ENCODE results near the gene GIPC1.
A peak's percentile ranks its signal among the peaks of the same experiment; 100 is the strongest.

GIPC1 gene

DNA sequence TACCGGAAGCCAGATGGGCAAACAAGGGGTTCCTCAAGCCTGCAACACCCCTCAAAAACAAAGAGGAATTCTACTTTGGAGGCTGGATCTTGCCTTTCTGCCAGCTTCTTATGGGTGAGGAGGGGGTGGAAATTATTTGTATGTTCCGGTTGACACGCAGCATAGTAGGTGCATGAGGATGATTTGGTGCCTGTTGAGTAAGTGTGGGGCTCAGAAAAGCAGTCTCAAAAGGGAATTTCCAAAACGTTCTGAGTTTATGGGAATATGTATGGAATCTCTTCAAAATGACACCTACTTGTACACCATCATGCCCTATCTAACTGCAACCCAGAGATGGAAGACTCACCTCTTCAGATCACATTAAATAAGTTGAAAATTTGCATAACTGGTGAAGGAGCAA is 30.5 kb upstream of the GIPC1 start:
- no peak overlapping the region for H3K27ac ChIP-seq

DNA sequence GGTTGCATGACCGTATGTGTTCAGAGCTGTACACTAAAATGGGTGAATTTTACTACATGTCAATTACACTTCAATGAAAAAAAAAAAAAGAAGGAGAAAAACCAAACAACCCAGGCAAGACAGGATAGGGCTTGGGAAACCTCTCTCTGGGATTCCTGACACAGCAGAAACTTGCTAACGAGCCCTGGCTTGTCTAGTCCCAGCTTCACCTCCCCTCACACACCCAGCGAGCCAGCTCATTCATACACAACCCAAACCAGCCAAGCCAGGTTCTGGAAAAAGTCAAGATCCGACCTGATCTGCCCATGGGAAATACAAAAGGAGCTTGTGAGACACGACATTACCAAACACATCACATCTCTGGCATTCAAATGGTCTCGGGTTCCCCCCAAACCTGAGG is 29.8 kb upstream of the GIPC1 start:
- H3K27ac ChIP-seq, result no peak overlapping the region

More for the DNA sequence above, 30.5 kb upstream of the GIPC1 start:
- TF ChIP-seq ZFX (IDR thresholded peaks at IDR 0.05; ENCODE audit: borderline replicate concordance), result no peak
- TF ChIP-seq, protein P1, sequence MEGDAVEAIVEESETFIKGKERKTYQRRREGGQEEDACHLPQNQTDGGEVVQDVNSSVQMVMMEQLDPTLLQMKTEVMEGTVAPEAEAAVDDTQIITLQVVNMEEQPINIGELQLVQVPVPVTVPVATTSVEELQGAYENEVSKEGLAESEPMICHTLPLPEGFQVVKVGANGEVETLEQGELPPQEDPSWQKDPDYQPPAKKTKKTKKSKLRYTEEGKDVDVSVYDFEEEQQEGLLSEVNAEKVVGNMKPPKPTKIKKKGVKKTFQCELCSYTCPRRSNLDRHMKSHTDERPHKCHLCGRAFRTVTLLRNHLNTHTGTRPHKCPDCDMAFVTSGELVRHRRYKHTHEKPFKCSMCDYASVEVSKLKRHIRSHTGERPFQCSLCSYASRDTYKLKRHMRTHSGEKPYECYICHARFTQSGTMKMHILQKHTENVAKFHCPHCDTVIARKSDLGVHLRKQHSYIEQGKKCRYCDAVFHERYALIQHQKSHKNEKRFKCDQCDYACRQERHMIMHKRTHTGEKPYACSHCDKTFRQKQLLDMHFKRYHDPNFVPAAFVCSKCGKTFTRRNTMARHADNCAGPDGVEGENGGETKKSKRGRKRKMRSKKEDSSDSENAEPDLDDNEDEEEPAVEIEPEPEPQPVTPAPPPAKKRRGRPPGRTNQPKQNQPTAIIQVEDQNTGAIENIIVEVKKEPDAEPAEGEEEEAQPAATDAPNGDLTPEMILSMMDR (IDR thresholded peaks at IDR 0.05), result no peak

DNA sequence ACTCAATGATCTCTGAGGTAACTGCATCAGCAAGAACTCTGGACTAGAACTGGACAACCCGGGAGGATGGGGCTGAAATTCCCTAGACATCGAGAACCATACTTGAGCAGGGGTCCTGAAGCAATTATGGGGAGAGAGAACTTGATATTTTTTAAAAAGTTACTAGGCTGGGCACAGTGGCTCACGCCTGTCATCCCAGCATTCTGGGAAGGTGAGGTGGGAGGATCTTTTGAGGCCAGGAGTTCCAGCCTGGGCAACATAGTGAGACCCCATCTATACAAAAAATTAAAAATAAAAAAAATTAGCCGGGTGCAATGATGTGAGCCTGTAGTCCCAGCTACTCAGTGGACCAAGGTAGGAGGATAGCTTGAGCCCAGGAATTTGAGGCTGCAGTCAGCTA is 24.6 kb upstream of the GIPC1 start:
- TF ChIP-seq ZFX (IDR thresholded peaks at IDR 0.05; ENCODE audit: borderline replicate concordance), result no peak
- TF ChIP-seq, protein P1 (IDR thresholded peaks at IDR 0.05), result no peak
- H3K27ac ChIP-seq, result peak overlapping the region; percentile 92

More for the DNA sequence above, 29.8 kb upstream of the GIPC1 start:
- TF ChIP-seq ZFX (IDR thresholded peaks at IDR 0.05; ENCODE audit: borderline replicate concordance), result no peak
- TF ChIP-seq, protein P1 (IDR thresholded peaks at IDR 0.05), result no peak

DNA sequence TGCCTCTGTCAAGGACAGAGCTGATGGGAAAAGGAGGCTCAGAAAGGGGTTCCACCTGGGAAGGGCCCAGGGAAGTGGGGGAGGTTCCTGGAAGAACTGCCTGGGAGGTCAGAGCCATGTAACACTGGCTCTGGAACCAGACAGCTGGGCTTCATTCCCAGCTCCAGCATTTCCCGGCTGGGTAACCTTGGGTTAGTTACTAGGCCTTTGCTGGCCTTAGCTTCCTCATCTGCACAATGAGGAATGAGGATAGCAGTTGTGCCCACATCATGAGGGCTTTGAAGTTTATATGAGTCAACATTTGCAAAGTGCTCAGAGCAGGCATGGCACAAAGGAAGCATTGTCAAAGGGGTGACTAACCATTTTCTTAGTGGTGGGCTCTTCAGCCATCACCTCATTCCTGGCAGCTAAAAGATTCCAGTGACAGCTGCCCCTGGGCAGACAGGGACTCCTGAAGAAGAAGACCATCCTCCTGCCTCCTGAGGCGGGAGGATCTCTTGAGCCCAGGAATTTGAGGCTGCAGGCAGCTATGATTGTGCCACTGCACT is 24.0 kb upstream of the GIPC1 start:
- H3K27ac ChIP-seq, result peak overlapping the region; percentile 92
- no peak for TF ChIP-seq ZFX (IDR thresholded peaks at IDR 0.05; ENCODE audit: borderline replicate concordance)
- TF ChIP-seq, protein P1 (IDR thresholded peaks at IDR 0.05), result no peak

DNA sequence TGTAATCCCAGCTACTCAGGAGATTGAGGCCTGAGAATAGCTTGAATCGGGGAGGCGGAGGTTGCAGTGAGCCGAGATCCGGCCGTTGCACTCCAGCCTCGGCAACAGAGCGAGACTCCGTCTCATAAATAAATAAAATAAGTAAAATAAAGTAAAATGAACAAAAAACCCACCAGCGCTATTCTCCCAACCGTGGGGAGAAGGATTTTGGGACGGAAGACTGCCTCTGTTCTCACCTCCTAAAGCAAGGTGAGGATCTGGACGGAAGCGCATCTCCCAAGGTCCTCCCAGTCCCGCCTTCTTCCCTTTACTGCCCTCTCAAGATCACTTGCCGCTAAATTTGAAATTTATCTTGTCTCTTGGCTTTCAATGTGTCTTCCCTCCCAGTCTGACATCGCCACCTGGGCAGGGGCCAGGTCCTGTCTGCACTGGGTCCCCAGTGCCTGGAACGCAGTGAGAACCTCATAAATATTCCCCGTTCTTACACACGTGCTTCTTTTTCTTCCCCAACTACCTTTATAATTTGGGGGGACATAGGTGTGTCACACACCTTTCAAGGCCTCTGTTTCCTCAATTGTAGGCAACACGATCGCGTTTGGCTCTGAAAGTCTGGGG is 23.4 kb upstream of the GIPC1 start:
- peak overlapping the region; percentile 92 for H3K27ac ChIP-seq
- no peak for TF ChIP-seq ZFX (IDR thresholded peaks at IDR 0.05; ENCODE audit: borderline replicate concordance)
- TF ChIP-seq, protein P1 (IDR thresholded peaks at IDR 0.05), result no peak

DNA sequence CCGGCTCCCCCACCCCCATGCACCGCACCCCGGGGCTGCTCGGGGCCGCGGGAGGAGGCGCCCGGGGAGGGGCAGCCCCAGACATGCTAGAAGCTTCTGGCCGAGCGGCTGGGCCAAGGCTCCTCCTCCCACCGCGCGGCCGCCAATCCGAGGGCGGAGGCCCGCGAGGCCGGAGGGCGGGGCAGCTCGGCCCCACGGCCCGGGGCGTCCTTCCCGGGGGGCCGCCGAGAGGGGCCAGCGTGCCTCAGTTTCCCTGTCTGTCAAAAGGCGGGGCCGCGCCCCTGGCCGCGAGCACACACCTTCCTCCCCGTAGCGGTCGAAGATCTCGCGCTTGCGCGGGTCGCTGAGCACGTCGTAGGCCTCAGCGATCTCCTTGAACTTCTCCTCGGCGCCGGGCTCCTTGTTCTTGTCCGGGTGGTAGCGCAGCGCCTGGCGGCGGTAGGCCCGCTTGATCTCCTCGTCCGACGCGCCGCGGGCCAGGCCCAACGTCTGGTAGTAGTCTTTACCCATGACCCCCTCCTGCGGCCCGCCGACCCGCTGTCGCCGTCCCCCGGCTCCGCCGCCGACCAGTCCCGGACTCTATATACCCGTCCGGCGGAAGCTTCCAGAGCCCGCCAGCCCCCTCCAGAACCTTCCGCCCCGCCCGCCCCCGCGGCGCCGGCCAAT is 22.0 kb upstream of the GIPC1 start, which contains the start of gene DNAJB1:
Gene DNAJB1, minus strand, starts transcription at position 558 of the 666 bp plus-strand sequence. Its CDS starts 48 bp downstream, at position 510.
- no peak for TF ChIP-seq ZFX (IDR thresholded peaks at IDR 0.05; ENCODE audit: borderline replicate concordance)
- TF ChIP-seq, protein P1 (IDR thresholded peaks at IDR 0.05), result no peak
- peak within 1 kb of the TSS; percentile 92 for H3K27ac ChIP-seq

DNA sequence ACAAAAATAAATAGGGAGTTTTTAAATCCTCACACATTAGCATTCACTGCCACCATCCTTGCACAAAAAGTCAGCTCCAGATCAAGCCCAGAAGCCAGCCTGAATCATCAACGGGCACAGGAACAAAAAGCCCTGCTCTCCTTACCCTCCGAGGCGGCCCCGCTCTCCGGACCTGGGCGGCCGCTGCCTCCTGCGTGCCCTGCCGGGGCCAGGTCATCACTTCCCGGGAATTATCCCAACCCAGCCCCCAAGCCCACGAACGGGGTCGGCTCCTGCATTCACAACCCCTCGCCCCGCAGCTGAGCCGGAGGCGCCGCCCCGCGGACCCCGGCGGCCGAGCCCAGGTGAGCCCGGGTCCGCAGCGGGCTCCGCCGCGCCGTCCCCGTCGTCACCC is 21.5 kb upstream of the GIPC1 start:
- TF ChIP-seq ZFX (IDR thresholded peaks at IDR 0.05; ENCODE audit: borderline replicate concordance), result no peak
- TF ChIP-seq, protein P1 (IDR thresholded peaks at IDR 0.05), result no peak
- peak overlapping the region; percentile 92 for H3K27ac ChIP-seq

All from 22Rv1 (cell line).